DOHH2 (cell line): ENCODE results near the gene GIGYF2.

Experiments used
- CTCF ChIP-seq: fragments of 200-600 bp; sonication (generic); IDR thresholded peaks from one replicate; pipeline ENCODE4 v1.5.1; 2014; ENCODE audit warnings: antibody characterized with exemption, mild to moderate bottlenecking, low read depth, low read length; ENCODE audit not compliant: poor library complexity, severe bottlenecking
- EZH2phosphoT487 ChIP-seq: fragments of 200-600 bp; sonication (generic); IDR thresholded peaks from 2 replicates; pipeline ENCODE4 v1.6.1; 2017; ENCODE audit warnings: borderline replicate concordance, mild to moderate bottlenecking, antibody characterized with exemption, low read length, moderate library complexity, mixed read lengths

GRCh38 chr2:232894251-232894650 is 197.1 kb downstream of the GIGYF2 start:
- TF ChIP-seq CTCF: no peak
- no peak for TF ChIP-seq EZH2phosphoT487
